NCI-H2227 treated with DMSO at 0.1 percent for 48 hours (cell line): ENCODE measurements around the gene ABL2.
A peak's percentile ranks its signal among the peaks of the same experiment; 100 is the strongest.
"Not testable (repeated sequence)": the region's sequence is repeated elsewhere in the genome, so short reads cannot be mapped to it uniquely, and the experiment has no call there.

Experiments
- DNase-seq: peaks from one replicate; lab custom pipeline; 2025; lab: John Stamatoyannopoulos, UW

Gene ABL2

DNA sequence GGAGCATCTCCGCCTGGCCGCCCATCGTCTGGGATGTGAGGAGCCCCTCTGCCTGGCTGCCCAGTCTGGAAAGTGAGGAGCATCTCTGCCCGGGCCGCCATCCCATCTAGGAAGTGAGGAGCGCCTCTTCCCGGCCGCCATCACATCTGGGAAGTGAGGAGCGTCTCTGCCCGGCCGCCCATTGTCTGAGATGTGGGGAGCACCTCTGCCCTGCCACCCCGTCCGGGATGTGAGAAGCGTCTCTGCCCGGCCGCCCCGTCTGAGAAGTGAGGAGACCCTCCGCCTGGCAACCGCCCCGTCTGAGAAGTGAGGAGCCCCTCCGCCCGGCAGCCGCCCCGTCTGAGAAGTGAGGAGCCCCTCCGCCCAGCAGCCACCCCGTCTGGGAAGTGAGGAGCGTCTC lies 94.3 kb downstream of the ABL2 start:
- DNase-seq = not testable (repeated sequence)

DNA sequence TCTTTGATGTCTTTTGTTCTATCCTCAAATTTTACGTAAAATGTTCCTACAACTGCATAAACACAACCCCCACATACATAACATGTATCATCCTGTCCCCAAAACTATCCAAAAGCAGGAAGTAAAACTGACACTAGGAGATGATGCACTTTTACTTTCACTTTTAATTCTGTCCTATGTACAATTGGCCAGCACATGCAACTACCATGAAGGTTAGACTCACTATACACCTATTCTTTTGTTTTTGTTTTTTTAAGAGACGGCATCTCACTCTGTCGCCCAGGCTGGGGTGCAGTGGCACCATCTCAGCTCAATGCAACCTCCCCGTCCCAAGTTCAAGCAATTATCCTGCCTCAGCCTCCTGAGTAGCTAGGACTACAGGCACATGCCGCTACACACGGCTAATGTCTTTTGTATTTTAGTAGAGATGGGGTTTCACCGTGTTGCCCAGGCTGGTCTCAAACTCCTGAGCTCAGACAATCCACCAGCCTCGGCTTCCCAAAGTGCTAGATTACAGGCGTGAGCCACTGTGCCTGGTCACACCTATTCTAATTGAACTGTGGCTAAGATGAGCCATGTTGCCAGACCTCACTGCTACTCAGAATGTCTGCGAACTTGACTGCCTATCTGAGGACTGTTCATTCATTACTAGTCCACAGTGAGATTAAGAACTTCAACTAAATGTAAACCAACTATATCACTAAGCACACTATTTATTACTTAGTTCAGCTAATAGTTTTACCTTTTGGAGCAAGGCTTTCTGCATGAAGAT lies 99.6 kb downstream of the ABL2 start:
- no peak for DNase-seq

DNA sequence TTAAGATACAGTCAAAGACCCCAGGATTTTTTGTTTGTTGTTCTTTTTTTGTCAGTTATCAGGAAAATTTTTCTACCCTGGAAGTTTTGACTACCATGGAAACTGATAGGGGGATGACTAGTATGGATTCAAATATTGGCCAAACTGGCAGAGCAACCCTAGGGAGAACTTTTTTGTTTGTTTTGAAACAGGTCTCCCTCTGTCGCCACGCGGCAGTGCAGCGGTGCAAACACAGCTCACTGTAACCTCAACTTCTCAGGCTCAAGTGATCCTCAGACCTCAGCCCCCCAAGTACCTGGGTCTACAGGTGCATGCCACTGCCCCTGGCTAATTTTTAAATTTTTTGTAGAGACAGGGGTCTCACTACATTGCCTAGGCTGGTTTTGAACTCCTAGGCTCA lies 101.0 kb downstream of the ABL2 start:
- DNase-seq = no peak

DNA sequence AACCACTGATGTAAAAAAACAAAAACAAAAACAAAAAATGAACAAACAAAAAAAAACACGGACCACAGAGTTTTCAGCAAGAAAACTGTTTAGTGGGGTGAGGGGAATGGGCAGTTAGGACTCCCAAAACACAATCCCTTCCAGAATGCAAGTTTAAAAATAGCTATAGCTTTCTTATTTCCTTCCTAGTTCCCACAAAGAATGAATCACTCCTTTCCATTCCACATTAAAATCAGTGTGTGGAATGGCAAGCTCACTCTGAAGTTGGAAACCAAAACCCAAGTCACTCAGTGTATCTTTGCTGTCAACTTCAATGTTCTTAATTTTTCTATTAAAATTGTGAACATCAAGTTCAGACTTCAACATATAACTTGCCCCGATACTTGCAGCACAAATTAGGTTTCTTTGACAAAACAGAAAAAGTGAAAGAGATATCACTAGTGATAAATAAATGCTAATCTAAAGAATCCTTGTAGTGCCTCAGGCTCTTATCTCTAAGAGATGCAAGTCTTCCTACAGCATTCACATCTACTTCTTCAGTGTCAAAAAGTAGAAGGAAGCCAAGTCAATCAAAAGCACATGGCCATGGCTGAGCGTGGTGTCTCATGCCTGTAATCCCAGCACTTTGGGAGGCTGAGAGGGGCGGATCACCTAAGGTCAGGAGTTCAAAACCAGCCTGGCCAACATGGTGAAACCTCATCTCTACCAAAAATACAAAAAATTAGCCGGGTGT lies 102.1 kb downstream of the ABL2 start:
- no peak for DNase-seq

DNA sequence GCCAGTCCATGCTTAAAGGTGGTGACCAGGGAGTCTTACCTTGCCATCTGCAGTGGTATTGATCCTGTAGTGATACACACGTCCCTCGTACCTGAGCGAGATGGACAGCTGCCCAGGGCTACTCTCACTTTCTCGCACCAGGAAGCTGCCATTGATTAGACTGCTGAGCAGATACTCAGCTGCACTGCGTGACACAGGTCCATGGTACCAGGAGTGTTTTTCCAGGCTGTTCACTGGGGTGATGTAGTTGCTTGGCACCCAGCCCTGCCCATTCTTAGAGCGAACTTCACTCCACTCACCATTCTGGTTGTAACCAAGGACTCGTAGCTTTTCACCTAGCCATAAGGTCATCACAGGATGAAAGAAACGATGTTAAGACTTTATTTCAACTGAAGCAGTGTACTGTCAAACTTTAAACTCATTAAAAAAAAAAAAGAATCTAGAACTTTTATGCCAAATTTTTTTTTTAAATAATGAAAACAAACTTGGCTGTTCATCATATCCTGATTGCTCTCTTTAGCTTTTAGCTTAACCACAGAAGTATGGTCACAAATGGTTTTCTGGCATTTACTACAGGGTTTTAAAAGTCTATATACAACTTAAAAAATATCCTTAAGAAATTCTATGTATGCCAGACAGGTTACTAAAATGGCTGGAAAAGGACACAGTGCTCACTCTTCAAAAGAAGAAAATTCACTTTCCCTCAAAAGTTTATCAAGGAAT lies 103.0 kb downstream of the ABL2 start:
- DNase-seq = no peak

DNA sequence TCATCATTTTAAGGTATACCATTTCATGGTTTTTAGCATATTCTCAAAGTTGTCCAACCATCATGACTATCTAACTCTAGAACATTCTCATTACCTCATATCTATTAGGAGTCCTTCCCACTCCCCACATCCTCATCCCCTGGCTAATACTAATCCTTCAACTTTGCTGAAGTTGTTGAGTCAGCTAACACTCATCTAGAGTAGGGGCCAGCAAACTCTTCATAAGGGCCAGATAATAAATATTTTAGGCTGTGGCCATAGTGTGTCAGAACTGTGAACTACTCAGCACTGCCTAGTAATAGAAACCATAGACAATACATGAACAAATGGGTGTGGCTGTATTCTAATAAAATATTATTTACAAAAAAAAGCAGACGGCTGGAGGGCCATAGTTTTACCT lies 104.6 kb downstream of the ABL2 start:
- no peak for DNase-seq

DNA sequence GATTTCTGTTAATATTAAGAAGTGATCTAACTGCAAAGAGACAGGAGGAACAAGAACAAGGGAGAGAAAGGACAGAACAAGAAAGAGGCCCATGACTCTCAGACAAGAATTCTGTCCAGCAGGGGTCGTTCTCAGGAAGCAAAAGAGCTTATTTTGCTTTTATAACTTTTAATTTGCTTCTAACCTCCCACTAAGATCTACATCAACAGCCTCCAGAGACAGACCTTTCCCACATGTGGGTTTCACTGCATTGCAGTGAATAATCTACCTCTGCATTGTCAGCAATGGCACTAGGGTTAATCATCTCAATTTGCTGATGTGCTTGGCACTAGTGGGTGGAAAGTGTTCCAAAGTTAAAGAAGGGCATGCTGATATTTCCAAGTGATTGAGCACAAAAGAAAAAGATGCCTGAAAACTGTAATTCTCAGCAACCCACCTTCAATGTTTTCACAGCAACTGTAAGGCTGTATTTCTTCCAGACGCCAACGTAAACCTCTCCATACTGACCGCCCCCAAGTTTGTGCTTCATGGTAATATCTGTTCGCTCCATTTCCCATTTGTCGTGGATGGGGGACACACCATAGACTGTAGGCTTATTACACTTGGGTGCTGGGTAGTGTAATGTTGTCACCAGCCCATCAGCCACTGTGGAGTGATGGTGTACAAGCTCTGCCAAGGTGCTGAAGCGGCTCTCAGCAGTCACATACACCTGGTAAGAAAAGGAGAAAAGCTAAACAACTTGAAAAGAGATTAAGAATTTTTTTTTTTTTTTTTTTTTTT lies 108.1 kb downstream of the ABL2 start:
- DNase-seq = peak; percentile 23

DNA sequence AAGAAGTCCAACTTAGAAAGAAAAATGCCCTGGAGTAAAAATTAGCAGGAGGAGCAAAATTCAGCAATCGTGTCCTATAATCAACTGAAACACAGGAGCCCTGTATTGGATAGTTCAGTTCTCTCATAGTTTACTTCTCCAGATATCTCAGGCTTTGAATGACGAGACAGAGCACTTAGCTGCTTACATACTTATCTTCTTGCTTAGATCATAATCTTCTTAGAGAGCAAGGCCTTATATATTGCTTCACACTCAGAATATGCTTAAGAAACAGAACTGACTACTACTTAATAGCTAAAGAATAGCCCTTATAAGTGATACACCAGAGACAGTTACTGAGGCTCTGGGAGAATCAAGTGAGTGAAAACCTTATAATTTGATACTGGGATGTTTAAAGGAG lies 108.7 kb downstream of the ABL2 start:
- DNase-seq = no peak

DNA sequence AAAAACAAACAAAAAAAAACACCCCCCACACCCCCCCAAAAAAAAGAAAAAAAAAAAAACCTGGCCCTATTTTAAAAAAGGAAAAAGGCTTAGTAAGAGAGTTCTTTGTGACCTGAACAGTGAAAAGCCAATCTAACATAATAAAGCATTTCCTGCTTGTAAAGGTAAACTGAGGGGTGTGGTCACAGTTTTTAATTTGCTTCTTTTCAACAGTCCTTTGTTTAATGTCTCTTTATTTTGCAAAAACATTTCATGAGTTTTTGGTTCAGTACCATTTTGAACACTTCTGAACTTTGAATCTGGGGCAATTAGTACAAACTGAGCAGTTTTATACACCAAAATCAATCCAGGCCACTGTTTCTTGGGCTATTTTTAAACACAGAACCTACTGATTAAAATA lies 110.0 kb downstream of the ABL2 start:
- DNase-seq = no peak

DNA sequence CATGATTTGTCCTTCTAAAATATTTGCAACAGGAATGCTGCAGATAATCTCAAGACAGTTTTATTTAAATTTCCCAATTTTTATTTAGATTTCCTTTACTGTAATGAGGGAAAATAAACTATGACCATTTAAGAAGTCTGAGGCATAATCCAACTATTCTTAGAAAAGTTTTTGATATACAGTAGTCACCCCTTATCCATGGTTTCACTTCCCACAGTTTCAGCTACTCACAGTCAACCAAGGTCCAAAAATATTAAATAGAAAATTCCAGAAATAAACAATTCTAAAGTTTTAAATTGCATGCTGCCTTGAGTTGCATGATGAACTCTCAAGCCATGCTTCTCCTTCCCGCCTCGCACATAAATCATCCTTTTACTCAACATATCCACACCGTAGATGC lies 114.3 kb downstream of the ABL2 start:
- DNase-seq = no peak

DNA sequence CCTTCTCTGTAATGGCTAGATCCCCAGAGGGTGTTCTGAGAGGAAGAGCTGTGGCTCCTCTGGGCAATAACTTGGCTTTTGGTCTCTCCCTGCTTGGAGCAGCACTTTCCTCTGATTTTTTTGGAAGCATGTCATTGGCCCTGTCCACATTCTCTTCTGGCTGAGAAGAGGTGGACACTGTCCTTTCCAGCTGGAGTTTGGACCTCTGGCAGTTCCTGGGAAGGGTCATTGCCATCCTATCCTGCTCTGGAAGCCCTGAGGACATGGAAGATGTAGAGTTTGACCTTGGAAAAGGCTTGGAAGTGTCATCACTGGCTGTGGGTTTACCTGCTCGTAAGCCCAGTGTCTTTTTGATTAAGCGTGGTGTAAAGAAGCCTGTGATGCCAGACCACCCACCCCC lies 120.8 kb downstream of the ABL2 start:
- DNase-seq = no peak

DNA sequence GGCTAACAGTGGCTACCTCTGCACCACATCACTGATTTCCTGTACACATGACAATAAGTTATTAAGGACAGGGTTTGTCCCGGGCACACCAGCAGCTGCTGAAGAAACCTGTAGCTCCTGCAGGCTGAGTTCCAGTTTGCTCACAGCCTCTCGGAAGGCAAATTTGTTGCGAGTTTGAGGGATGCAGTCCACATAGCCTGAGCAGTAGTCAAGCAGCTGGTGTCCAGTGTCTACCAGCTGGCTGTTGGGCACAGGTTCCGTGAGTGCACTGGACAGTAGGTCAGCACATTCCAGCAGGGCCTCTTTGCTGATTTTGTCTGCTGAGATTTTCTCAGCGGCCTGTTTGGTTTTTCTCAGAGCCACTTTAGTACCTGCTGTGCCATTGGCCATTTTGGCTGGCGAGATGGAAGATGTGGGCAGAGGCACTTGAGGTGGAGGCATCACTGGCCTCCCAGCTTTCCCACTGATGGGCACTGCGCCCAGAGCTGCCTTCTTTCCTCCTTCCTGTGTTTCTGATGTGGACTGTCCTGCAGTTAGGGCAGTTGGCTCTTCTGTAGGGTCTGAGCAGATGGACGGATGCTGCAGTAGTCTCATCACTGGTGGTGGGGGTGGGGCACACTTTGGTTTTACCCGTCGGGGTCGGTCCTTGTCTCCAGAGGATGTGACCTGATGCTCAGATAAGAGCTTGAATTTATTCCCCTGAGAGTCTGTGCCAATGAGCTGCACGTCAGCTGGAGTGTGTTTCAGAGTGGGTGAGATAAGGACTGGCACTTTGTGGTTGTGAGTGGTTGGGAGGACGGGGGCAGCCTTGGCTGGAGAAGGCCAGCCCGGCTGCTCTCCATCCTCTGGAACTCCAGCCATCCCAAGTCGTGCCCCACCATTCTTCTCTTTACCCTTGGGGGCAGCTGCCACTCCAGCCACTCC lies 121.5 kb downstream of the ABL2 start:
- no peak for DNase-seq

DNA sequence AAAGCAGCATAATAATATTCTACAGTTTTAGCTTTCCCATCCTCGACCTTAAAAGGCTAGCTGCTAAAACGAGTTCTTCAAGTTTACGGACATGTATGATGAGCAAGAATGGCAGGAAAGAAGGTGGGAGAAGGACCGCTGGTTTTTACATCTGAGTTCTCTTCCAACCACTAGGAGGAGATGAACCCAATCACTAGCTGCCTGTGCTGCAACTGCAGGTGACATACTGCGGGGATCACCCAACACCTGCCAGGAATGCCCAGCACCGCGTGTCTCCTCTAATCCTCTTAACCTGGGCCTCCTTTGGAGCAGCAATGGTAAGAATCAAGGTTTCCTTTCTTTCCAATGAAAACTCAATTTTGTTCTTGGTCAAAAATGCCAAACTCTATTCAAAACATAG lies 124.1 kb downstream of the ABL2 start:
- no peak for DNase-seq

DNA sequence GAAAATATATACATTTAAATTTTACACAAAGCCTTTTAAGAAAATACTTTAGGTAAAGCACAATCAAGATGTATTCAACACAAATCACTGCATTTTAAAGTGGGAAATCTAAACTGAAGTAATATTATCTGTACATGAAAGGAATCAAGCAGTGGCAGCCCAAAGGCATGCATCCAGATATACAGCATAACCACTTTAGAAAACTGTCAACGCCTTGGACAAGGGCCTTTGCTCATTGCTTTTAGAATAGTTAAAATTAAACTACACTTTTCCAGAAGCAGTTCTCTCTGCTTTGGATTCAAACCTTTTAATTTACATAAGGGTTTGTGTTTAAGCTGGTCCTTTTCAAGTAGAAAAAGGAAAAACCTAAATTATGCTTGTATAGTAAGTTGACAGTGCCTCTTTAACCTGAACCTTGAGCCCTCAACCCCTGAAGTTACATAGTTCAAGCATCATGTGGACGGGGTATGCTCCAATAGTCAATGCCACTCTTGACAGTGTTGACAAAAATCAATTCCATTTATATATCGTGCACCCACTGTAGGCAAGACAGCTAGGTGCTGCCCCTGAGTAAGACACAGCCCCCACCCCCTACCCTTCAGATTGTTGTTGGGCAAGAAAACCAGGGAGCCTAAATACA lies 124.7 kb downstream of the ABL2 start:
- no peak for DNase-seq

DNA sequence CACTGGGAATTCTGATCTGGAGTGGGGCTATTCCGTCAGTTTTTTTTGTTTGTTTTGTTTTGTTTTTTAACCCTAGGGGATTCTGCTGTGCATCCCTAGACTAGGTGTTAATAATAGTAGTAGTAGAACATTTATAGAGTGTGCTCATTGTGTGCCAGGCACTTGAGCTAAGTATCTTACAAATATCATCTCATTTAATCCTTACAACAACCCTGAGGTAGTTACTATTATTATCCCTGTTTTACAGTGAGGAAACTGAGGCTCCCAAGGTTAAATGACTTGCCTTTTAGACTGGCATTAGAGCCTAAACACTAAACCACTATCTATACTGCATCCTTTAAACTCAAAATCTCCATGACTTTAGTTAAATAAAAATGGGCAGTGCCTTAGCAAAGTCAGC lies 125.5 kb downstream of the ABL2 start:
- no peak for DNase-seq

DNA sequence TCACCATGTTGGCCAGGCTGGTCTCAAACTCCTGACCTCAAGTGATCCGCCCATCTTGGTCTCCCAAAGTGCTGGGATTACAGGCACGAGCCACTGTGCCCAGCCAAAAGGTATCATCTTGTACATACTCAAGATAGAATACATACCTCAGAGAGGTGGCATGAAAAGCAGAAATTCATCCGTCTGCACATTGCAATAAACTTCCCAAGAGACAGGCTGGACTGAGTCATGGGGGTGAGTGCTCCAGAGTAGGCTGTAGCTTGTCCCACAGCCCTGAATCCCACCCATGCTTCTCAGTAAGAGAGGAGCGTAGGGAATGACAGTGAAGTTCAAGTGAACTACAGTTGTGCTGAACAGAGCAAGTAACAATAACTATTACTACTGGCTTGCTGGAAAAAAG lies 127.9 kb downstream of the ABL2 start:
- DNase-seq = no peak

DNA sequence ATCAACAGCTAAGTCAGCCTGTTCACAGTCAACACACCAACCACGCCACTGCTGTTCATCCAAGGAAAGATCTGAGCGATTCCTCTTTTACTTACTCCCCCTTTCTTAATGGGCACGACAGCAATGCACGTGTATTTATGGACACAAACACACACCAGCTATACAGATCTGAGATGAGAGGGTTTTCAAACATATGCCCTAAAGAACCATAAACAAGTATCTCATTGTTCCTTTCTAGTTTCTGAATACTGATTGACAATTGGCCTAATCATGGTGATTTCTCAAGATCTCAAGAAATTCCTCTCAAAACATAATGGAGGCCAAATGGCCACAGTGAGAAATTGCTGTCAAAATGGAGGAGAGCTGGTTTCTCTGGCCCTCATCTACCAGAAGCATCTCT lies 129.6 kb downstream of the ABL2 start:
- DNase-seq = no peak

DNA sequence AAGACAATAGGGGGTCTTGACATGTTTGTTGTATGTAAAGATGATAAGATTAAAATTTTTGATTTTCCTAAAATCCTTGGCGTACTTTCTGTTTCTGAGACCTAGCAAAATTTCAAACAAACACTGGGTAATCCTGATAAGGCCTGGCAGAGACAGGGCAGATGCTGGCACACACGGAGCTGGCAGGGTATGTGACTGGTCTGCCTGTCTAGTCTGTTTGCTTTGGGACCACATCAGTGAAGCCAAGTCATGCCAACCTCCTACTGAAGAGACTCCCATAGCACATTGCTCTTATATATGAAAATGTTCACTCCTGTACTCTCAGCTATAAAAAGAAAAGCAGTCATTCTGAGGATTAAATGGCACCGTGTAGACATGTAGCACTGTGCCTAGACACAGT lies 133.6 kb downstream of the ABL2 start:
- DNase-seq = no peak

DNA sequence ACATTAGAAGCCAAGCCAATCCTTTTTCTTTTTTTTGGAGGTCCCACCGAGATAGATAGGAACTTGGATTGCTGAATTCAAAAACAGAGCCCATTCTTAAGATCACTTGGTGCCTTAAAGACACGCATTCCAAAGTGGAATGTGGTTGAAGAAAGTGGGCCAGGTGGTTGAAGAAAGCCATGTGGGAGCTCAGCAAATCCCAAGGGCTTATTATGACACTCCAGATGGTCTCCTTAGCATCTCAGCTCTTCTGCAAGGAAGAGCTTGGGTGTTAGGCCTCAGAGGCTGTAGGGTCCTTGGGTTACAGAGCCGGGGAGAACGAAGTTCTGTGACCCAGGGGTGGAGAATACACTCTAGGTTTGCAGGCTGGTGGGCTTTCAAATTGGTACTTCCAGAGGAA lies 134.1 kb downstream of the ABL2 start:
- DNase-seq = no peak

DNA sequence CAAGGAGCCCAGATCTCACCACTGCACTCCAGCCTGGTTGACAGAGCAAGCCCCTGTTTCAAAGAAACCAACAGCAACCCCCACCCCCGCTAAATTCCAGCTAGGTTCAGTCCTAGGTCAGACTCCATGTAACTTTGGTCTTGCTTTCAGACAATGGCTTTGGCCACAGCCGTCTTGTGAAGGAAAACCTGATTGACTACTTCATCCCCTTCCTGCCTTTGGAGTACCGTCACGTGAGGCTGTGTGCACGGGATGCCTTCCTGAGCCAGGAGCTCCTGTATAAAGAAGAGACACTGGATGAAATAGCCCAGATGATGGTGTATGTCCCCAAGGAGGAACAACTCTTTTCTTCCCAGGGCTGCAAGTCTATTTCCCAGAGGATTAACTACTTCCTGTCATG lies 134.7 kb downstream of the ABL2 start:
- DNase-seq = no peak
